SK-MEL-5 (cell line): ENCODE data around the gene GINS1. TPM values are rescaled to one million over a fixed set of nuclear protein-coding genes. Genes with fewer than 3 reads are reported as not detected.

Source experiments
- DNase-seq: peaks from one replicate; pipeline ENCODE4 v3.0.0-alpha.2; 2016; ENCODE audit warnings: low read depth, low spot score
- in situ Hi-C: cut with HindIII; loops from 2 replicates; pipeline ENCODE4 v1.10.0; 2016; ENCODE audit warnings: low sequenced_read_pairs, high pct_unique_total_duplicates, low pct_unique_long_range_greater_than_20kb
- total RNA-seq: library from RNA; depleted of rRNA; stranded (reverse); fragments of >200 nt; shearing (Covaris generic); gene quantifications from 2 replicates; pipeline ENCODE4 v1.2.3, GENCODE V29; 2014; rRNA removed

Gene GINS1
- total RNA-seq, 1 experiment from 2014 or later = 14.8 TPM

DNA sequence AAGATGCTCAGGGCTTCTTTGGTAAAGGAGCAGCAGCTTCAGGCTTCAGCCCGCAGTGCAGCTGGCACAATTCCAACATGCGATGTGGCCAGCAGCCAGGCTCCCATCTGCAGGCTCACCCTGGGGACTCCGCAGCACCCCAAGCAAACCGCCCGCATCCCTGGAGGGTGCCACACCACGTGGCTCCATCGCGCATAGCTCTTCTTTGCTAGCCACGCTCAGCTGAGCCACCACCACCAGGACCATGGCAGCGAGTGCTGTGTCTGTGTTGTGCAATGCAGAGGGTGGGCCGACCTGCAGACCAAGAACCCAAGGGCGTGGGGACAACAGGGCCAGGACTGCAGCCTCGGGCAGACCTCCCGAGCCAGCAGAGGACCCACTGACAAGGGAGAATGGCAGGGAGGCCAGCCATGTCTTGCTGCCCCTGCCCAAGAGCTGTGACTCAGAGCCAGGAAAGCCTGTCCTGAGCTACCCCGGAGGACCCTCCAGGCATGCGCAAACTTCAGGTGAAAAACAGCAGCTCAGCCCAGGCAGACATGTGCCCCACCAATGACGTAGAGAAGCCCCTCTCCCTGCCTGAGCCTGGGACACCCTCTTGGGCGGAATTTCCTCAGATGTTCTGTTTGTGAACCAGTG is 87.8 kb downstream of the GINS1 start:
- in situ Hi-C loops = no loop called here

DNA sequence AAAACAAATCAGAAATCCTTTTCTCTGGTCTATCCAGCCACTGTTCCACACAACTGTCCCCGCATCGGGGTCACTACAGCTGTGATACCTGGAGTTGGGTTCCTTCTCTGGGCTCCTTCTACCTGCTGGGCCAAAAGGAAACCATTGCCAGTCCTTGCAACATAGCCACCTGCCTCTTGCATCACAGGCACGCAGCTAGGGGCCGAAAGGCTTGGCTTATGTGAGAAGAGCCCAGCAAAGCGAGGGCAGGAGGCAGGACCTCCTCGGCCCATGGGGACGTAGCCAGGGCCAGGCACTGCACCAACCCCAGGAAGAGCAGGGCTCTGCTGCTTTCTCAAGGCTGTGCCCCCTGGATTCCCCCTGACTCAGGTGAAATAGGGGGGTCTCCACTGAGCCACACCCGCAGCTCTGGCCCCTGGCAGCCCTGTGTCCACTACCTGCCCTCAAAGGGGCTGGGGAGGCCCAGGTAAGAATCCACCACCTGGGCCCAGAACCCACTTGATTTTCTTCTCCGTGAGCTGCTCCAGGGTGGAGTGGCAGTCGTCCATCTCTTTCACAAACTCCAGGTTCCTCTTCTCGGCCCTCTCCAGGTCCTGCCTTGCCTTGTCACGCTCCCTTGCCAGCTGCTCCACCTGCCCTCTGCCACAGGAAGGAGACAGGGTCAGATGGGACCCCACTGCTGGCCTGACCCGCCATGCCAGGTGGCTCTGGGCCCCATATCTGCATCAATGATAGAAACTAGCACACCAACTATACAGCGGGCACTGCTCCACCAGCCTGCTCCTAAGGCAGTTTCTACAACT is 88.9 kb downstream of the GINS1 start:
- in situ Hi-C loops = no loop called here
- no peak for DNase-seq

More for the DNA sequence above, 87.8 kb downstream of the GINS1 start:
- DNase-seq = no peak

- in situ Hi-C loops = no loop called here
- no peak for DNase-seq
Observed at GRCh38 chr20:25496968-25497401, 89.5 kb downstream of the GINS1 start.

DNA sequence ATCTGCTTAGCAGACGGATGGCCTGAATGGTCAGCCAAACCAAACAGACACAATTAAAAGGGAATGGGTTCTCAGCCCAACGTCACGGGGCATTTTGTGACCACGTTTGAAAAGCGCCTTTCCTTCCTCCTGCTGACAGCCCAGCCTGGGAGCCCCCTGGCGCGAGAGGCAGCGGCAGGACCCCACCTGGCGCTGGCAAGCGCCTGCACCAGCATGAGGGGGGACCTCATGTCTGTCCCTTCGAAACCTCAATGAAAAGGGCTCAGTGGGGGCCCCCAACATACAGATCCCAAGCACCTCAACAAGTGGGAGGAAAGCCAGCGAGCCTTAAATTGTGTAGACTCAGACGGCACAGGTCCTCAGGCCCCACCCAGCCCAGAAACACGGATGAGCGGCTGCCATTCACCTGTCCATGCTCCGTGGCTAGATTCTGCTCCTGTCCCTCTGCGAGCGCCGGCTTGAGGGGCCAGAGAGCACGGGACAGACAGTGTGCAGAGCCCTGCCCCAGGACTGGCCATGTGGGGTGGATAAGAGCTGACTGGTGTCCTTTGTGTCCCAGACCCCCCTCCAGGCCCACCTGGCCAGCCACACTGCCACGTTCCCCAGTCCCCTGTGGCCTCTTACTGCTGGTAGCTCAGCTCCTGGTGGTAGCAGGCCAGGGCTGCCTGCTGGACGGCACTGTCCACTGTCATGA is 90.3 kb downstream of the GINS1 start:
- no peak for DNase-seq
- in situ Hi-C loops = no loop called here

Other genes starting within 250 kb of the GINS1 start
- gene ENTPD6, start 212.0 kb upstream of the GINS1 start, total RNA-seq = 236 and 241 TPM in 2 replicates
- 404 and 446 TPM in 2 replicates for gene PYGB, start 159.6 kb upstream of the GINS1 start, total RNA-seq
- 50.5 and 56.7 TPM in 2 replicates for gene ABHD12, start 16.8 kb upstream of the GINS1 start, total RNA-seq
- 5.0 and 9.0 TPM in 2 replicates for gene NINL, start 177.9 kb downstream of the GINS1 start, total RNA-seq
- 10.3 and 11.6 TPM in 2 replicates for gene NANP, start 216.3 kb downstream of the GINS1 start, total RNA-seq